ENCODE data around the gene ETHE1.
"Not testable (repeated sequence)": the region's sequence is repeated elsewhere in the genome, so short reads cannot be mapped to it uniquely, and the experiment has no call there.

Gene ETHE1

DNA sequence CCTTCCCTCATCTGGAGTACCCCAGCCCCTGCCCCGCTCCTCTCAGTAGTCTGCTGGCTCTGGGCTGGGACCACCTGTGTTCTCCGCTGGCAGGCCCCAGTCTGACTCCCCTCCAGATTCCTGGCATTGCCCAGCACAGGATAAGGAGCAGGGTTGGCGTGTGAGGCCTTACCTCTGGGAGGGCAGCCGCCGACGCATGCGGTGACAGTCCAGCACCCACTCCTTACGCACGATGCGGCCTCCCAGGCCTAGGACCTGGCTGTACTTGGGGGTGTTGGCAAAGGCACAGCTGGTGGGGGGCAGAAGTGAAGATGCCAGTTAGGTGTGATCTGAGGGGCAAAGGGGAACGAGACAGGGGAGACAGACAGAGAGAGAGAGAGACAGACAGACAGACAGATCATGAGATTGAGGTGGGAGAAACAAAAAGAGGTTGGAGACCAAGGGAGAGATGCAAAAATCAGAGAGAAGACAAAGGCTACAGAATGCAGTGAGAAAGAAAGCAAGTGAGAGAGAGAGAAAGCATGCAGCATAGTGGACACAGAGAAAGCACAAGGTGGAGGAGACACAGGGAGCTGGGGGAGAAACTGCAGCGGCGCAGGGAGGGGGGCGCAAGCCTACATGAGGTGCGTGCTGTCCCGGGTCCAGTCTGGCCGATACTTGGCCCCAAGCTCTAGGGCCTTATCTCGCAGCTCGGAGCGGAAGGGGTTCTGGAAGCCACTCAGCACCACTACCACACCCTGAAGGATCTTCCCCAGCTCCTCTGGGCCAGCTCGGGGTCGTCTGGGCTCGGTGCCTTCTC, 24.6 kb upstream of the ETHE1 start:
- no peak for DNase-seq

DNA sequence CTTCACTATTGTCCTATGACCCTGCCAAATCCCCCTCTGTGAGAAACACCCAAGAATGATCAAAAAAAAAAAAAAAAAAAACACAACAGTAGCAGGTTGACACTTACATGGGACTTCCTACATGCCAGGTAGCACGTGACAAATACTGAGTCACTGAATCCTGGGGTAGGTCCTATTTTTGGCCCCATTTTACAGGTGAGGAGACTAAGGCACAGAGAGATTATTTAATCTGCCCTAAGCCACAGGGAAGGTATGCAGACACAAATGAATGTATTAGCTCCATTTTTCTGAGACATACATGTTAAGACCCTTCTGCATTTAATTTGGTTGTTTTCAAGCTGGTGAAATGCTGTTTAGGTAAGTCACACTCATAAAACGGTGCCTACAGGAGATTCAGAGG, 21.7 kb upstream of the ETHE1 start:
- no peak for DNase-seq

DNA sequence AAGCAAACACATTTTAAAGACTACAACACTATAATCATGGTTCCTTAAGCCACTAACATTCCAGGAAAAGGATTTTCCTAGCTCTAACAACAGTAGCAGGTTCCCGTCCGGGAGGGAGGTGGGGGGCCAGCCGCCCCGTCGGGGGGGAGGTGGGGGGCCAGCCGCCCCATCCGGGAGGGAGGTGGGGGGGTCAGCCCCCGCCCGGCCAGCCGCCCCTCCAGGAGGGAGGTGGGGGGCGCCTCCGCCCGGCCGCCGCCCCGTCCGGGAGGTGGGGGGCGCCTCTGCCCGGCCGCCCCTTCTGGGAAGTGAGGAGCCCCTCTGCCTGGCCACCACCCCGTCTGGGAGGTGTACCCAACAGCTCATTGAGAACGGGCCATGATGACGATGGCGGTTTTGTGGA, 20.9 kb upstream of the ETHE1 start:
- not testable (repeated sequence) for DNase-seq

DNA sequence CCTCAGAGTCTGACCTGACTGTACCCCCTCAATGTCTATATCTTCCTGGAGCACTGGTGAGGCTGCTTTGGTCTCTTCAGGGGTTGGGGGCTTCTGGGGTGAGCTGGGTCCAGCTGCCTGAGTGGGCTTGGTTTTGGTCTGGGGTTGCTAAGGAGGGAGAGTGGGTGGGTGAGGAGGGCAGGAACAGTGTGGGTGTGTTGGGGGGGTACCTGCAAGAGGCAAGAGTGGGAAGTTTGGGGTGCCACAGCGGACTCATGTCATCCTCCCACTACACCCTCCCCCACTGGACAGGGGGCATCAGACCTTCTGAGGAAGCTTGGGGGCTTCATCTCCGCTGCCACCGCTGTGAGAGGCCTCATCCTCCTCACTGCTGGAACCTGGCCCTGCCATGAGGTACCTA, 19.6 kb upstream of the ETHE1 start:
- DNase-seq, result no peak

DNA sequence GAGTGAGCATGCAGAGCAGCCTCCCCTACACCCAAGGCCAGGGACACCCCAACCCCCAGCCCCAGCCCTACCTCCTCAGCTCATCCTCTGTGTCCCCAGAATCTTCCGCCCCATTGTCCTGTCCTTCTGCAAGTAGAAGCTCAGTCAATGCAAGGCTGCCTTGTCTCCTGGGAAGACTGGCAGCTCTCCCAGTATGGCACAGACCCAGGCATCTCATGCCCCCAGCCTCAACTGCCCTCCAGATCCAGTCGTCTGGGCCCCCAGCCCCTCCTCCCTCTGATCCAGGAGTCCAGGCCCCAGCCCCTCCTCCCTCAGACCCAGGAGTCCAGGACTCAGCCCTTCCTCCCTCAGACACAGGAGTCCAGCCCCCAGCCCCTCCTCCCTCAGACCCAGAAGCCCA, 19.0 kb upstream of the ETHE1 start:
- no peak for DNase-seq

DNA sequence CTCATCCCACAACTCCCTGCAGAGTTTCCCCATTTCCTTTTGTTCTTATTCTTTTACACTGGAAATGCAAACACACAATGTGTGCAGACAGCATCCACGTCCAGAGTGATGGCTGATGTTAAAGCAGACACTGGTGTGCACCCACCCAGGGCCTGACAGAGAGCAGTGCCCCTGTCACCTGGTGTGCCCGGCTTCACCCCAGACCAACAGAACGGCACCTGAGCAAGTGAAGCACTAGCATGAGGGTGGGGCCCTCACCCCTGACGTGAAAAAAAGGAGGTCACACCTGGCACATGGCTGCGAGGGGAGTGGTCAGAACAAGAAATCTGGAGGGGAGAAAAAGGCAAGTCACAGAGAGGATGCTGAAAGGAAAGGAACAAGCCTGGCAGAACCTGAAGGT, 18.3 kb upstream of the ETHE1 start:
- no peak for DNase-seq

DNA sequence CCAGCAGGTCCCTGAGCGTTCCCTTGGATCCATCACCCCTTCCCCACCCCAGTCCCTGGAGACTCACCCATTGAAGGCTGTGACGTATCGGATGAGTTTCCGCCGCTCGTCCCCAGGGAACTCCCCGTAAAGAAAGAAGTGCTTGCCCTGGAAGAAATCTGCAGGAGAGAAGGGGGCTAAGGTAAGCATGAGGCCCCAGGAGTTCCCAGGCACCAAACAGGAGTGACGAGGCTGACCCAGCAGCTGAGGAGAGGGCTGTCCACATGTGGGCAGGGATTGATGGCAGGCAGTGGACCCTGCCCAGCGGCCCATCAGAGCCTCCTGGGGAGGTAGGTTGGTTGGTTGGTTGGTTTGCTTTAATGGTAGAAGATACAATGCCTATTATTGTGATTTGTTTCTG, 17.1 kb upstream of the ETHE1 start:
- DNase-seq, result no peak

DNA sequence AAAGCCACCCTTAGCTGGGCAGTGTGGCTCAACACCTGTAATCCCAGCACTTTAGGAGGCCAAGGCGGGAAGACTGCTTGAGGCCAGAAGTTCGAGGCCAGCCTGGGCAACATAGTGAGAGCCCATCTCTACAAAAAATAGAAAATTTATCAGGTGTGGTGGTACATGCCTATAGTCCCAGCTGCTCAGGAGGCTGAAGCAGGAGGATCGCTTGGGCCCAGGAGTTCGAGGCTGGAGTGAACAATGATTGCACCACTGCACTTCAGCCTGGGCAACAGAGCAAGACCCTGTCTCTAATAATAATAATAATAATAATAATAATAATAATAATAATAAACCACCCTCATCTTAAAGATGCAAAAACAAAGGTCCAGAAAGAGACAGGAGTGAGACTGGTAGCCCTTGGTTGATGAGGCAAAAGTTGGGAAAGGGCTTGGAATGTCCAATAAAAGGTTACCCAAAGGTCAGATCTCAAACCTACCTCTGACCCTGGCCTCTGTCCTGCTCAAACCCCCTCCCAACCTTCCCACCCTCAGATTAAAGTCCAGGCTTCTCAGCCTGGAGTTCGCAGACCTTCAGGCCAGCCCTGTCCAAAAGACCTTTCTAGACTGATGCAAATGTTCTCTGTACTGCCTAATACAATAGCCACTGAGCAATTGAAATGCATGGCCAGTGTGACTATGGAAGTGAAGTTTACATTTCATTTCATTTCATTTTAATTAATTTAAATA, 15.1 kb upstream of the ETHE1 start:
- DNase-seq, result no peak

DNA sequence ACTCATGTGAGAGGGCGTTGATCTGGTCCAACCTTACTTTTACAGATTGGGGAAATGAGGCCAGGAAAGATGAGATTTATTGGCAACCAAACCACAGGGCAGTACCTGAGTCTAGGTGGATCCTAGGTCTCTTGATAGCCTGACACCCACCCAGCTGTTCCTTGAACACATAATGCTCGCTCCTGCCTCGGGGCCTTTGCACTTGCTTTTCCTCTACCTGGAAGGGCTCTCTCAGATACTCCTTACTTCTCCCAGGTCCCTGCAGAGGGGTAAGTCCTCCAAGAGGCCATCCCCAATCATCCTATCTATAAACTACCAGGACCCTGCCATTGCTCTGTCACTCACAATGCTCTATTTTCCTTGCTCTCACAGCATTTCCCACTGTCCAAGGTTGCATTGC, 13.4 kb upstream of the ETHE1 start:
- no peak for DNase-seq

DNA sequence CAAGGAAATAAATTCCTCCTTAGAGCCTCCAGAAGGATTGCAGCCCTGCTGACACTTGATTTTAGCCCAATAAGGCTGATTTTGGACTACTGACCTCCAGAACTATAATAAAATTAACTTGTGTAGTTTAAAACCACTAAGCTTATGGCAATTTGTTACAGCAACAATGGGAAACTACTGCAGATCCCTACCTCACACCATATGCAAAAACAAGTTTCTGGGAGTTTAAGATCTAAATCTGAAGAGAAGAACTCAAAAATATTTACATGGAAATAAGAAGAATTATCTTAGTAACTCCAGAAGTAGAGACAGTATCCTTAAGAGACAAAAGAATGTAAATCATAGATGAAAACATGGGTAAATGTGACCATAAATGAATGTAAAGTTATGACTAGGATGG, 11.9 kb upstream of the ETHE1 start:
- DNase-seq, result no peak

DNA sequence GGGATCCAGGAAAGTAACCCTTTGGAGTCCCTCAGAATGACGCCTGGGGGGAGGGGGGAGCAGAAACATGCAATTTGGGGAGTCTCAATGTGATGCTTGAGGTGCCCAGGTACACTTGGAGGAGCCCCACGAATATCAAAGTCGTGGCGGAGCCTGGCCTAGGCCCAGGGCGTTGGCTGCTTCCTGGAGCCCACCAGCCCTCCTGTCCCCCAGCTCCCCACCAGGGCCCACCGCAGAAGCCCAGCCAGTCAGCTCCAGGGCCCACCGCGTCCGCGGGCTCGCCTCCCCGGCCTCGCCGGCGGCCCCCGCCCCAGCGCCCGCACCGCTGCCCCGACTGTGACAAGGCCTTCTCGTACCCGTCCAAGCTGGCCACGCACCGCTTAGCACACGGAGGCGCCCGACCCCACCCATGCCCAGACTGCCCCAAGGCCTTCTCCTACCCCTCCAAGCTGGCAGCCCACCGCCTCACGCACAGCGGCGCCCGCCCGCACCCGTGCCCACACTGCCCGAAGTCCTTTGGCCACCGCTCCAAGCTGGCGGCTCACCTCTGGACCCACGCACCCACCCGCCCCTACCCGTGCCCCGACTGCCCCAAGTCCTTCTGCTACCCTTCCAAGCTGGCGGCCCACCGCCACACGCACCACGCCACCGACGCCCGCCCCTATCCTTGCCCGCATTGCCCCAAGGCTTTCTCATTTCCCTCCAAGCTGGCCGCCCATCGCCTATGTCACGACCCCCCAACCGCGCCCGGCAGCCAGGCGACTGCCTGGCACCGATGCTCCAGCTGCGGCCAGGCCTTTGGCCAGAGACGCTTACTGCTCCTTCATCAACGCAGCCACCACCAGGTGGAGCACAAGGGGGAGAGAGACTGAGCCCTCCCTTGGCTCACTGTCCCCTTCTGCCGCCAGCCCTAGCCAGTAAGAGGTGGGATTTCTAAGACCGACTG, 8.1 kb upstream of the ETHE1 start:
- DNase-seq, result no peak

DNA sequence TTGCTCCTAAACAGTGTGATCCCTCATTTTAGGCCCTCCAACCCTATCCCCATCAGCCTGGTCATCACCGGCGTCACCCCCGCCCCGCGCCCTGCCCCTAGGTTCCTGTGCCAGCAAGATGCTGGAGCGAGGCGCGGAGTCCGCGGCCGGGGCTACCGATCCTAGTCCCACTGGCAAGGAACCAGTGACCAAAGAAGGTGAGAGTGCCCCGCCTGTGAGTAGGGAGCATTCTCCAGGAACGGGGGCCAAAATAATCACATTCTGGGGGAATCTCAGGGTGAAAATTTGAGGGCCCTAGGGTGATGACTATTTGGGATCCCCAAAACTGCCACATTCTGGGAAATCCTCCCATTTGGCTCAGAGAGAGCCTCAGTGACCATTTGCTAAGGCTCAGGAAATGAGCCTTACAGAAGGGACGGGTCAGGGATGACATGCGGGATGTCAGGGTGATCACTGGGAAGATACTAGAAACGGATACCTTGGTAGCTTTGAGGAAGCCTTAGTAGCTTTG, 7.4 kb upstream of the ETHE1 start:
- no peak for DNase-seq

DNA sequence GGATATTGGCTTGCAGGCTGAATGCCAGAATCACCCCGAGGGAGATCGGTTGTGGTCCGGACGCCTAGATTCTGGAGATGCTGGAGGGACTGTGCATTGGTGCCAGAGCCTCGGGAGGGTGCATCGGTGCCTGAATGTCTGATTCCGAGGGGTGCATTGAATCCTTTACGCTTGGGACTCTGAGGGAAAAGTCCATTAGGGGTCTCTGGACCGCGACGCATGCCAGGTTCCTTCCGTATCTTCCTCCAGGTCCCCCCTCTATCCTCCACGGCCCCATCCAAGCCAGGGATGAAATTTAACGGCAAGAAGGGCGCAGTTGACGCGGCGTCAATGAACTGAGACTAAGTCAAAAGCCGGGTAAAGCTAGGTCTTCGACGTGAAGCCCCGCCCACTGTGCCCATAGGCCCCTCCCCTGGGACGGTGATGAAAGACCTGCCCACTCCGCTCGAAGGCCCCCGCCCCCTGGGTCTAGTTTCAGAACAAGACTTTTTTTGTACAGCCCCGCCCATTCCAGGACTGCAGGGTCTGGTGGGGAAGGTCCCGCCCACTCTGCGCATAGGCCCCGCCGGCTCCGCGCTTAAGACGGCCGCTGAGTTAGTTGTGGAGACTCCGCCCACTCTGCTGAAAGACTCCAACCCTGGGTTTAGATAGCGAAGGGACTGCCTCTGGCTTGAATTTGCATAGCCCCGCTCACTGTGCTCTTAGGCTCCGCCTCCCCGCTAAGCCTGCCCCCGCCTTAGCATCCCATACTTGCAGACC, 6.7 kb upstream of the ETHE1 start:
- peak; percentile 74 to 94 for DNase-seq

DNA sequence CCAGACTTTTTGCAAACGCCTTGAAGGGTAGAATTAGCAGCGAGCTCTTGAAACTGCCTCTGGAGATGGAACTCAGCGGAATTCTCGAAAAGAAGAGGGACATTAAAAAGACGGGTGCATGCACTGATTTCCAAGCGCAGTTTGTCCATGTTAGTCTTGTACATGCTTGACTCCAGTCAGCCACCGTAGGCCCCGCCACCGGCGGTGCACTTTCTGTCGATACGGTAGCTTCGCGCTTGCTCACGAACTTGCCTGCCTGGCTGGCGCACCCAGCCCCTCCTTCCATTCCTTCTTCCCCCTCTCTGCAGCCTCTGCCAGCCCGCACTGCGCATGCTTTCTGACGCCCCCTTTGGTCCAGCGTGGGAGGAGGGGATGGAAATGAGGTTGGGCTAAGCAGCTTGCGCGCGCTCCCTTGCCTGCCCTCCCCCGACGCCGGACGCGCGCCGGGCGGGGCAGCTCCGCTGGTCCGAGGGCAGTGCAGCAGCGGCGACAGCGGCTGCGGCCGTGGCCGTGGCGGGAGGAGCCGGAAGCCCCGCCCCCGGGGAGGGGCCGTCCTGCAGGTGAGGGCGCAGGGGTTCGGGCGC, 6.1 kb upstream of the ETHE1 start, which contains the start of gene ZNF575:
TSS of gene ZNF575 (plus strand) at position 227 of the 584 bp plus-strand sequence. CDS start 1,235 bp downstream, outside the sequence.
- DNase-seq, result peak; percentile 83 to 94

DNA sequence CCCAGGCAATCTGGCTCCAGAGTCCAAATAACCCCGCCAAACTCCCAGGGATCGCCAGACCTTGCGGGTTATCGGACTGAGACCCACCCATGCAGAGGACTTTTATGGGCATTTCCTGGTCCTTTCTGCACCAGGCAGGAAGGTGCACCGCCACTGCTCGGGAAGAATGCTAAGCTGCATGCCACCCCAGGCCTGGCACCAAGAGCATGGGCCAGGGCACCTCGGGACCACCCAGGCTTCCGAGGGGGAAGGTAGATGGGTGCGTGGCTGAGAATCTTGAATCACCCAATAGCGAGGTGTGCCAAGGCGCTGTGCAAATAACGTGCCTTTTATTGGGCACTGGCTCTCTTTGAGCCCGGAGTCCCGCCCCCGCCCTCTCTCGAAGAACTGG, 5.6 kb upstream of the ETHE1 start:
- peak; percentile 55 to 75 for DNase-seq

DNA sequence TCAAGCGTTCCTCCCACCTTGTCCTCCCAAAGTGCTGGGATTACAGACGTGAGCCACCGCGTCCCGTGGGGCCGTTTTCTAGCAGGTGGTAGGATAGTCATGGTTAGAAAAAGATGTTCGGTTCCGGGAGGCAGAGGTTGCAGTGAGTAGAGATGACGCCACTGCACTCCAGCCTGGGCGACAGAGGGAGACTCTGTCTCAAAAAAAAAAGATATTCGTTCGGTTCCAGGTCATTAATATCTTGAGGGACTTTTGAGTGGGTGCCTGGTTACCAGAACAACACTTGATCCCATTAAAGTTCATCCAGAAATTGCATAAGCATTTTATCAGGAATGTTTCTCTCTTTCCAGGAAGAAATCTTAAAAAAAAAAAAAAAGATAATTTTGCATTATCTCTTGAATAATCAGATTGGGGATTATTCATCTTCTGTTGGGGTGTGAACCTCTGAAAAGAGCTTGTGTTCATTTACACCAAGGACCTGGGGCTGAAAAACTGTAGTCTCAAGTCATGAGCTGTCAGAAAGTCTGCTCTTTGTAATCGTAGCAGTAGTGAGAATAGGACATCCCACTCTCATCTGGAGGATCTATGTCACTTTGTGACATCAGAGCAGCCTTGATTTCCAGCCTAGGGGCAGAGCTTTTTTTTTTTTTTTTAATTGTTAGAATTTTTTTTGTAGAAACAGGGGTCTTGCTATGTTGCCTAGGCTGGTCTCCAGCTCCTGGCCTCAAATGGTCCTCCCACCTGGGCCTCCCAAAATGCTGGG, 1.0 kb upstream of the ETHE1 start:
- no peak for DNase-seq

DNA sequence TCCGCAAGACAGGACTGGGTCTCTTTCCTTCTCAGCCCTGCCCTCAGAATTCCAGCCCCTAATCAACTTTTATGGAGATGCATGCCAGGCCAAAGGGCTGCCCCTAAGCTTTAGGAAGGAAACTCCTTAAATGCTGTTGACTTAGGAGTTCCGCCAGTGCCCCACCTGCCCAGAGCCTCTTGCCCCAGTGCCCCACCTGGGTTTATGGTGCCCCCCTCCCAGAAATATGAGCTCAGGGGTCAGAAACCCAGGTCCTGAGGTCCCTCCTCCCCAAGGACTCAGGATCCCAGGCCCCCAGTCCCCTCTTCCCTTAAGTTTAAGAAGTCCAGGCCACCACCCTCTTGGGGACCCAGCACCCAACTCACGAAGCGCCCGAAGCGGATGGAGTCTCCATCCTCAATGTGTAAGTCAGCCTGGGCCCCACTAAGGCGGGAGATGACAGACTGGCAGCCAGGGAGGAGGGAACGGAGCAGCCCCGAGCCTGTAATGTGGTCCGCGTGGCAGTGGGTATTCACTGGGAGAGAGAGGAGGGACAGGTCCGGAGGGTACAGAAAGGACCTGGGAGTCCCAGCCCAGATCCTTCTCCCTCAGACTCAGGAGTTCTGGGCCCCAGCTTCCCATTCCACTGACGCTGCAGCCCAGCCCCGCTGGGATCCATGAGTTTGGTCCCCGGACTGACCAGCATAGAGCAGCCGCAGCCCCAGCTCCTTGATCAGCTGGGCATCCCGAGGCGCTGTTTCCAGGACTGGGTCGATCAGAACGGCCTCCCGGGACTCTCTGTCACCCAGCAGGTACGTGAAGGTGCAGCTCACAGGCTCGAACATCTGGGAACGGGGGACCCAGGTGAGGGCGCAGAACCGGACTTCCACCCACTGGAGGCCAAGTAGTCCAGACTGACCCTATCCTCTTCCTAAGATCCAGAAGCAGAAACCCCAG, 897 bp downstream of the ETHE1 start:
- no peak for DNase-seq

DNA sequence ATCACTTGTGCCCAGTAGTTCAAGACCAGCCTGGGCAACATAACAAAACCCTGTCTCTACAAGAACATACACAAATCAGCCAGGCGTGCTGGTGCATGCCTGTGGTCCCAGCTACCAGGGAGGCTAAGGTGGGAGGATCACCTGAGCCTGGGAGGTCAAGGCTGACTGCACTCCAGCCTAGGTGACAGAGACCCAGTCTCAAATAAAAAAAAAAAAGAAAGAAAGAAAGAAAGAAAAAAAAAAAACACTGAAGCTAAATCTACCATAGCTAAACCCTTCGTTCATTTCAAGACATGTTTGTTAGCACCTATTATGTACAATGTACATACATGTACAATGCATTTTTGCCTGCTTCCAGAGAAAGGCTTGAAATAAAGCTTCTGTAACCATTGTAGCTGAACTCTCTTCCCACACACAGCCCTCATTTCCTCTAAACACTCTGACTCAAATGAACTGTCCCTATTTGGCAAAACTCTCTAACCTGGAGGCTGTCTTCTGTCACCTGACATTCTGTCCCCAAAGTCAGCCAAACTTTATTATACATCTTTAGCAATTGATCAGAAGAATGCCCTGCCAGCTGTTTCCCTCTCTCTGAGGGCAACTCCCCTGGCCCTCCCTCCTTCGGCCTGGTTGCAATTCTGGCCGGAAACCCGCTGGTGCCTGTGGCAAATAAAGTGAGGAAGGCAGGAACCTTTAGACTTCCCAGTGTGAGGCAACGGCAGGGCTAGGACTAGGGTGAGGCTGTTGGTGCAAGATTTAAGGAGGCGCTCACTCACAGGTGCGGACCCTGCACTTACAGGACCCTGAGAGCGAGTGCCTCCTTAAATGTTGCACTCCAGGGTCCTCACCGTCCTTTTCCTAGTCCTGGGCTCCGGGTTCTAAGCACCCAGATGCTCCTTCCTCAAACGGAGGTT, 1.8 kb downstream of the ETHE1 start:
- no peak for DNase-seq

DNA sequence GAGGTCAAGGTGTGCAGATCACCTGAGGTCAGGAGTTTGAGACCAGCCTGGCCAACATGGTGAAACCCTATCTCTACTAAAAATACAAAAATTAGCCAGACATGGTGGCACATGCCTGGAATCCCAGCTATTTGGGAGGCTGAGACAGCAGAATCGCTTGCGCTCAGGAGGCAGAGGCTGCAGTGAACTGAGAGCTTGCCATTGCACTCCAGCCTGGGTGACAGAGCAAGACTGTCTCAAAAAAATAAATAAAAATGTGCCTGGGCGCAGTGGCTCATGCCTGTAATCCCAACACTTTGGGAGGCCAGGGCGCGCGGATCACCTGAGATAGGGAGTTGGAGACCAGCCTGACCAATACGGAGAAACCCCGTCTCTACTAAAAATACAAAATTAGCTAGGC, 3.3 kb downstream of the ETHE1 start:
- not testable (repeated sequence) for DNase-seq

Measured in NCI-H446 (cell line).